Heart left ventricle (tissue), 13 donors: Measurements from ENCODE around the gene GOLGA8J.

ENCODE experiments used
- POLR2A ChIP-seq, 2 donors: fragments of 450-650 bp; IDR thresholded peaks; one replicate each; pipeline ENCODE4 v1.6.1; 2017; ENCODE audit warnings: antibody characterized with exemption in 2 of 2, mild to moderate bottlenecking in 2 of 2, moderate library complexity in 2 of 2
- TF ChIP-seq, protein P1 (sequence below), 12 donors: fragments of 200-600 bp; sonication (generic) in 4 of 12; IDR thresholded peaks; one replicate each; pipeline versions ENCODE4 v1.5.0 to v1.8.0; 2018 to 2022; ENCODE audit warnings: antibody characterized with exemption in 12 of 12, mild to moderate bottlenecking in 5 of 12
- donor health status: ischemic (EF 13 %, LVEDD 7.1; RV severe dilation, severe dysfunction).
- donor health status: DM: no; HTN: yes; CAD: no.
- donor health status: DM: no; HTN: no; CAD: no.
- donor health status: ischemic (EF 25% LVEDD 6.9; RV normal size, moderate dysfunction).
- donor health status: ischemic (EF 25% LVEDD 5.7; RV mildly dilated, moderate dysfunction).
- donor health status: ischemic (EF 35%, LVEDD 5.7; RV mildly dilated, moderate dysfunction).
- donor health status: nonischemic (EF 11% LVEDD 7.7; RV severe dilation, severe dysfunction).
- donor health status: DM: yes; HTN: yes; CAD: no.
- donor health status: PGD.
- donor health status: ischemic (EF 29% LVEDD 5.4; RV normal size, mild dysfunction).
- donor health status: nonischemic (EF 23%, LVEDD 6.1; RV moderate dilation, normal function).

DNA sequence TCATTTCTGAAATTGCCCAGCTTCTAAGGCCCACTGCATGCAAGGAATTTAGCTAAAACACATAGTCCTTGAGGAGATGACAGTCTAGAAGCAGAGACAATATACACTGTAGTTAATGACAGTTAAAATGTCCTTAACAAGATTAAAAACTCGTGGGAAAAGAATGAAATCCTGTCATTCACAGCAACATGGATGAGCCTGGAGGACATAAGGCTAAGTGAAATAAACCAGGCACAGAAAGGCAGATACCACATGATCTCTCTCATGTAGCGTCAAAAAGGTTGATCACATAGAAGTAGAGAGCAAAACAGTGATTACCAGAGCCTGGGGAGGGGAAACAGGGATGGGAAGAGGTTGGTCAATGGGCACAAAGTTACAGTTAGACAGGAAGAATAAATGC, 36.3 kb upstream of the GOLGA8J start:
- TF ChIP-seq, protein P1, sequence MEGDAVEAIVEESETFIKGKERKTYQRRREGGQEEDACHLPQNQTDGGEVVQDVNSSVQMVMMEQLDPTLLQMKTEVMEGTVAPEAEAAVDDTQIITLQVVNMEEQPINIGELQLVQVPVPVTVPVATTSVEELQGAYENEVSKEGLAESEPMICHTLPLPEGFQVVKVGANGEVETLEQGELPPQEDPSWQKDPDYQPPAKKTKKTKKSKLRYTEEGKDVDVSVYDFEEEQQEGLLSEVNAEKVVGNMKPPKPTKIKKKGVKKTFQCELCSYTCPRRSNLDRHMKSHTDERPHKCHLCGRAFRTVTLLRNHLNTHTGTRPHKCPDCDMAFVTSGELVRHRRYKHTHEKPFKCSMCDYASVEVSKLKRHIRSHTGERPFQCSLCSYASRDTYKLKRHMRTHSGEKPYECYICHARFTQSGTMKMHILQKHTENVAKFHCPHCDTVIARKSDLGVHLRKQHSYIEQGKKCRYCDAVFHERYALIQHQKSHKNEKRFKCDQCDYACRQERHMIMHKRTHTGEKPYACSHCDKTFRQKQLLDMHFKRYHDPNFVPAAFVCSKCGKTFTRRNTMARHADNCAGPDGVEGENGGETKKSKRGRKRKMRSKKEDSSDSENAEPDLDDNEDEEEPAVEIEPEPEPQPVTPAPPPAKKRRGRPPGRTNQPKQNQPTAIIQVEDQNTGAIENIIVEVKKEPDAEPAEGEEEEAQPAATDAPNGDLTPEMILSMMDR (IDR thresholded peaks at IDR 0.05) = no peak
- no peak for TF ChIP-seq POLR2A (IDR thresholded peaks at IDR 0.05)
